NCI-H2171 treated with DMSO at 0.1 percent for 48 hours (cell line): ENCODE data around the gene SIGLEC9.
"Not testable (repeated sequence)": the region's sequence is repeated elsewhere in the genome, so short reads cannot be mapped to it uniquely, and the experiment has no call there.

Experiments
- DNase-seq: peaks from one replicate; lab custom pipeline; 2025; lab: John Stamatoyannopoulos, UW

The SIGLEC9 gene

GRCh38 chr19:51123802-51124201 is 904 bp upstream of the SIGLEC9 start:
- no peak for DNase-seq

- no peak for DNase-seq
These were observed 490 bp upstream of the SIGLEC9 start for GRCh38 chr19:51124216-51124615.

GRCh38 chr19:51125421-51126075 is 842 bp downstream of the SIGLEC9 start:
- DNase-seq, result no peak

GRCh38 chr19:51127032-51127431 is 2.3 kb downstream of the SIGLEC9 start:
- DNase-seq, result no peak

GRCh38 chr19:51127755-51128154 is 3.0 kb downstream of the SIGLEC9 start:
- DNase-seq, result no peak

GRCh38 chr19:51128227-51128626 is 3.5 kb downstream of the SIGLEC9 start:
- DNase-seq, result no peak

- DNase-seq, result no peak
These were observed 5.0 kb downstream of the SIGLEC9 start for GRCh38 chr19:51129716-51130115.

GRCh38 chr19:51131780-51132680 is 7.3 kb downstream of the SIGLEC9 start:
- DNase-seq, result peak; percentile 47

- no peak for DNase-seq
These were observed 10.3 kb downstream of the SIGLEC9 start for GRCh38 chr19:51135004-51135403.

- DNase-seq, result no peak
These were observed 11.5 kb downstream of the SIGLEC9 start for GRCh38 chr19:51135986-51136762.

- no peak for DNase-seq
These were observed 12.3 kb downstream of the SIGLEC9 start for GRCh38 chr19:51136851-51137551.

- DNase-seq, result no peak
These were observed 13.2 kb downstream of the SIGLEC9 start for GRCh38 chr19:51137792-51138425.

GRCh38 chr19:51138549-51138979 is 13.9 kb downstream of the SIGLEC9 start:
- DNase-seq, result no peak

GRCh38 chr19:51139299-51140014 is 14.8 kb downstream of the SIGLEC9 start:
- no peak for DNase-seq

GRCh38 chr19:51140441-51140840 is 15.7 kb downstream of the SIGLEC9 start:
- no peak for DNase-seq

GRCh38 chr19:51141181-51141580 is 16.5 kb downstream of the SIGLEC9 start:
- DNase-seq, result no peak

GRCh38 chr19:51142119-51142518 is 17.4 kb downstream of the SIGLEC9 start, which contains the start of gene SIGLEC7:
SIGLEC7 (plus strand) TSS chr19:51142301; CDS start chr19:51142370, 69 bp downstream.
- DNase-seq, result no peak

GRCh38 chr19:51142809-51143475 is 18.2 kb downstream of the SIGLEC9 start:
- DNase-seq, result not testable (repeated sequence)

GRCh38 chr19:51143486-51143885 is 18.8 kb downstream of the SIGLEC9 start:
- no peak for DNase-seq

- no peak for DNase-seq
These were observed 19.9 kb downstream of the SIGLEC9 start for GRCh38 chr19:51144482-51145045.
